ENCODE results near the gene WDR31. TPM values are rescaled to one million over a fixed set of nuclear protein-coding genes. Genes with fewer than 3 reads are reported as not detected.

Gene WDR31
- total RNA-seq, 1 donor from 2014 or later: 2.0 TPM

DNA sequence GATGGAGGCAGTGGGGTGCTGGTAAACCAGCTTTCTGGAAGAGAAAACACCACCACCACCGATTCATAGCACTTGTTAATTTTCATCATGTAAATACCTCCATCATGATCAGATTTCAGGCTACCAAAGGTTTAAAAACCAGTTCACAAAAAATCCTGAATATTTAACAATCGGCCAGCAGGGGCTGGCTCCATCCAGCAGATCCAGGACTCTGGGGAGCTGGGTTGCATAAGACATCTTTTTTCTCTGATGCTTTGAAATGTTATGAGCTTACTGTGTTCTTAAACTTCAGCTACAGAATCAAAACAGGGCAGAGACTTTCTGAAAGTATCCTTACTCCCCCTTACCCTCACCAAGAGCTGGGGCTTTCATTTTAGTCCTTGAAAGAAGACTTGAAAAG is 22.3 kb downstream of the WDR31 start:
- peaks cover 0 to 6% of the 10 kb centered on the region in 2 donors for H3K36me3 ChIP-seq
- H3K27me3 ChIP-seq: no peaks in the 10 kb centered on the region
- no peaks in the 10 kb centered on the region for H3K4me1 ChIP-seq
- no peak for DNase-seq (ENCODE audit: extremely low spot score in 2 of 2)
- TF ChIP-seq, protein P1, sequence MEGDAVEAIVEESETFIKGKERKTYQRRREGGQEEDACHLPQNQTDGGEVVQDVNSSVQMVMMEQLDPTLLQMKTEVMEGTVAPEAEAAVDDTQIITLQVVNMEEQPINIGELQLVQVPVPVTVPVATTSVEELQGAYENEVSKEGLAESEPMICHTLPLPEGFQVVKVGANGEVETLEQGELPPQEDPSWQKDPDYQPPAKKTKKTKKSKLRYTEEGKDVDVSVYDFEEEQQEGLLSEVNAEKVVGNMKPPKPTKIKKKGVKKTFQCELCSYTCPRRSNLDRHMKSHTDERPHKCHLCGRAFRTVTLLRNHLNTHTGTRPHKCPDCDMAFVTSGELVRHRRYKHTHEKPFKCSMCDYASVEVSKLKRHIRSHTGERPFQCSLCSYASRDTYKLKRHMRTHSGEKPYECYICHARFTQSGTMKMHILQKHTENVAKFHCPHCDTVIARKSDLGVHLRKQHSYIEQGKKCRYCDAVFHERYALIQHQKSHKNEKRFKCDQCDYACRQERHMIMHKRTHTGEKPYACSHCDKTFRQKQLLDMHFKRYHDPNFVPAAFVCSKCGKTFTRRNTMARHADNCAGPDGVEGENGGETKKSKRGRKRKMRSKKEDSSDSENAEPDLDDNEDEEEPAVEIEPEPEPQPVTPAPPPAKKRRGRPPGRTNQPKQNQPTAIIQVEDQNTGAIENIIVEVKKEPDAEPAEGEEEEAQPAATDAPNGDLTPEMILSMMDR (IDR thresholded peaks at IDR 0.05): no peak
- TF ChIP-seq POLR2A (IDR thresholded peaks at IDR 0.05): no peak
- TF ChIP-seq POLR2AphosphoS5 (IDR thresholded peaks at IDR 0.05; ENCODE audit: insufficient read depth in 1 of 2, low read depth in 1 of 2): no peak
- no peak overlapping the region for H3K4me3 ChIP-seq
- no peaks in the 10 kb centered on the region for H3K9me3 ChIP-seq
- no peak overlapping the region for H3K27ac ChIP-seq
- intact Hi-C loops (cut with DNase I): no loop called here

DNA sequence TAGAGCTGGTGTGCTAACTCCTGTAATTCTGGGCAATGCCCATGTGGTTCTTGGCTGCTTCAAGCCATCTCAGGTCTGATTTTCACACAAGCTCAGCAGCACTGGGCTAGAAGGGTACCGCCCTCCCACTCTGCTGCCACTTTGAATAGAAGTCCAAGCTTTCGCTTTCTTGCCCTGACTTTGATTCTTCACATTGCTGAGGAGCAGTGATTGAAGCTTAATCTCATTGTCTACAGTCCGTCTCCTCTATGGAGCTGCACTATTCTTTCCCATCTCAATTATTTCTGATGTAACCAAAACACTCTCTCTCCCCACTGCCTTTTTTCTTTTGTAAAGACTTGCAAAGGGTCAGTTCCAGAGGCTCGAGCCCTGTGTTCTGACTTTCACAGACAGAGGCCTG is 24.0 kb downstream of the WDR31 start:
- DNase-seq (ENCODE audit: extremely low spot score in 2 of 2): no peak
- intact Hi-C loops (cut with DNase I): no loop called here
- H3K36me3 ChIP-seq: peaks cover 0 to 2% of the 10 kb centered on the region in 2 donors
- TF ChIP-seq POLR2A (IDR thresholded peaks at IDR 0.05) (no peak), POLR2AphosphoS5 (IDR thresholded peaks at IDR 0.05; ENCODE audit: insufficient read depth in 1 of 2, low read depth in 1 of 2) (no peak)
- TF ChIP-seq, protein P1 (IDR thresholded peaks at IDR 0.05): no peak
- no peak overlapping the region for H3K27ac ChIP-seq
- no peaks in the 10 kb centered on the region for H3K9me3 ChIP-seq
- H3K4me1 ChIP-seq: no peaks in the 10 kb centered on the region
- no peaks in the 10 kb centered on the region for H3K27me3 ChIP-seq
- no peak overlapping the region for H3K4me3 ChIP-seq

DNA sequence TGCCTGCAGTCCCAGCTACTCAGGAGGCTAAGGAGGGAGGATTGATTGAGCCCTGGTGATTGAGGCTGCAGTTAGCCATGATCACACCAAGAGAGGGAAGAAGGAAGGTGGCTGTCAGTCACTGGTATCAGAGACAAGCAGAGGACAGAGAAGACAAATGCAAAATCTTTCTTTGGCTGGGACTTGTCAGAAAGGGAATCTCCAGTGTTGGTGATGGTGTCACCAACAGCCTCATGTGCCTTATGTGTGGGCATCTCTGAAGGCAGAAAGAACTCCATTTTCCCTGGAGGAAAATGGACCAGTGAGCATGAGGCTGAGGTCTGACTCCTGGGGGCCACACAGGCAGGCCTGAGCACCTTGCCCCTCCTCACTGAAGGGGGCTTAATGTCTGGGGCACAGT is 24.8 kb downstream of the WDR31 start:
- Histone ChIP-seq H3K9me3 (no peaks in the 10 kb centered on the region), H3K4me1 (no peaks in the 10 kb centered on the region), H3K36me3 (no peaks in the 10 kb centered on the region), H3K27me3 (no peaks in the 10 kb centered on the region), H3K4me3 (no peak overlapping the region), H3K27ac (no peak overlapping the region)
- intact Hi-C loops (cut with DNase I): no loop called here
- TF ChIP-seq POLR2AphosphoS5 (IDR thresholded peaks at IDR 0.05; ENCODE audit: insufficient read depth in 1 of 2, low read depth in 1 of 2) (no peak), POLR2A (IDR thresholded peaks at IDR 0.05) (no peak)
- TF ChIP-seq, protein P1 (IDR thresholded peaks at IDR 0.05): no peak
- no peak for DNase-seq (ENCODE audit: extremely low spot score in 2 of 2)

DNA sequence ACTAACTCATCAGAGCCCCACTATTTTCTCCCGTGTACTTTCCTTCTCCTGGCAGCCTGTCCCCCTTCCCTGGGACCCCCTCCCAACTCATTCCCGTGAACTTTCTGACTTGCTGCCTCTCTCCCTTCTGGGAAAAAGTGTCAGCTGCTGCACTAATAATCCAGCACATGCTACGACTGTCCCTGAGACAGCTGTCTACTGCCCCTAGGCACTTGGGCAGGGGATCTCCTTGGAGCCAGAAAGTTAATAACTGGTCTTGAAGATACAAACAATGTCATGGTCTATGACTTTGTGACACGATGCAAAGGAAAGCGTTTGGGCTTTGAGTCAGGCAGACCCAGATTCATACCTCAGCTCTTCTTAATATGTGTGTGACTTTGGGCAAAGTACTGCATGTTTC is 26.8 kb downstream of the WDR31 start:
- DNase-seq (ENCODE audit: extremely low spot score in 2 of 2): no peak
- TF ChIP-seq, protein P1 (IDR thresholded peaks at IDR 0.05): no peak
- no peak for TF ChIP-seq POLR2A (IDR thresholded peaks at IDR 0.05)
- TF ChIP-seq POLR2AphosphoS5 (IDR thresholded peaks at IDR 0.05; ENCODE audit: insufficient read depth in 1 of 2, low read depth in 1 of 2): no peak
- H3K4me3 ChIP-seq: no peak overlapping the region
- no peaks in the 10 kb centered on the region for H3K4me1 ChIP-seq
- H3K9me3 ChIP-seq: no peaks in the 10 kb centered on the region
- H3K27ac ChIP-seq: no peak overlapping the region
- intact Hi-C loops (cut with DNase I): no loop called here
- H3K36me3 ChIP-seq: no peaks in the 10 kb centered on the region
- no peaks in the 10 kb centered on the region for H3K27me3 ChIP-seq

DNA sequence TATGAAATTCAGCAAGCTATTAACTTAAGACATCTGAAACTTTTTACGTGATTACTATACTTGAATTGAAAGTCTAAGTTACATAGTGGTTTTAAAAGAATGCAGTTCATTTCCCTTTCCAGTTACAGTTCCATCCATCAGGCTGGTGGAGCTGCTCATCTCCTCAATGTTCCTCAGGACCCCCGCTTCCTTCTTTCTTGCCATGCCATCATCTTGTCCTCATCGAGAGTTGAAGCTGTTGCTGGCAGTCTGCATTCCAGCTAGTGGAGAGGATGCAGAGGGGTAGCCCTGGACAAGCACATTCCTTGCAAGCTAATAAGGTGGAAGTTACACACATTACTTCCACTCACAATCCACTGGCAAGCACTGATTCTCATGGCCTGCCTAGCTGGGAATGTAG is 28.1 kb downstream of the WDR31 start:
- Histone ChIP-seq H3K27me3 (no peaks in the 10 kb centered on the region), H3K4me3 (no peak overlapping the region), H3K36me3 (no peaks in the 10 kb centered on the region), H3K9me3 (no peaks in the 10 kb centered on the region), H3K4me1 (no peaks in the 10 kb centered on the region), H3K27ac (no peak overlapping the region)
- TF ChIP-seq POLR2A (IDR thresholded peaks at IDR 0.05) (no peak), POLR2AphosphoS5 (IDR thresholded peaks at IDR 0.05; ENCODE audit: insufficient read depth in 1 of 2, low read depth in 1 of 2) (no peak)
- TF ChIP-seq, protein P1 (IDR thresholded peaks at IDR 0.05): no peak
- intact Hi-C loops (cut with DNase I): no loop called here
- DNase-seq (ENCODE audit: extremely low spot score in 2 of 2): no peak

All from vagina (tissue), 2 donors.